Neural cell (in vitro differentiated cells): ENCODE measurements around the gene SLC35B1. TPM values are rescaled to one million over a fixed set of nuclear protein-coding genes. Genes with fewer than 3 reads are reported as not detected.

Source experiments
- H2AFZ ChIP-seq: fragments of 200-600, 300-800 bp; sonication (generic), shearing (Covaris generic); 2 replicates; pipeline ENCODE4 v1.6.0; 2014; ENCODE audit warnings: low read depth, mild to moderate bottlenecking, antibody characterized with exemption, low read length, moderate library complexity
- H3F3A ChIP-seq: fragments of 200-600 bp; shearing (Covaris generic); 2 replicates; pipeline ENCODE4 v1.6.1; 2016; ENCODE audit warnings: mild to moderate bottlenecking, moderate library complexity, mixed read lengths, antibody characterized with exemption, low read length; ENCODE audit not compliant: insufficient read depth, poor library complexity, severe bottlenecking
- H3K27ac ChIP-seq: fragments of 200-600, 300-800 bp; sonication (generic), shearing (Covaris generic); 2 replicates; pipeline ENCODE4 v1.5.1; 2014; ENCODE audit warnings: mild to moderate bottlenecking, low read length, moderate library complexity
- H3K27me3 ChIP-seq: fragments of 300-800, 200-600 bp; sonication (generic), shearing (Covaris generic); 2 replicates; pipeline ENCODE4 v1.6.0; 2014; ENCODE audit warnings: mild to moderate bottlenecking, low read depth, low read length, moderate library complexity; ENCODE audit not compliant: insufficient read depth
- H3K36me3 ChIP-seq: fragments of 300-800, 200-600 bp; sonication (generic), shearing (Covaris generic); 2 replicates; pipeline ENCODE4 v1.5.1; 2014; ENCODE audit warnings: mild to moderate bottlenecking, antibody characterized with exemption, low read length, moderate library complexity; ENCODE audit not compliant: insufficient read depth
- H3K4me2 ChIP-seq: fragments of 300-800, 200-600 bp; sonication (generic), shearing (Covaris generic); 2 replicates; pipeline ENCODE4 v1.6.0; 2014; ENCODE audit warnings: mild to moderate bottlenecking, low read length
- H3K4me3 ChIP-seq: fragments of 300-800, 200-600 bp; sonication (generic), shearing (Covaris generic); 2 replicates; pipeline ENCODE4 v1.5.1; 2014; ENCODE audit warnings: mild to moderate bottlenecking, low read length, moderate library complexity
- H3K79me2 ChIP-seq: fragments of 200-600 bp; shearing (Covaris generic); replicated peaks from 2 replicates; pipeline ENCODE4 v1.6.0; 2014; ENCODE audit warnings: mild to moderate bottlenecking, low read length, moderate library complexity; ENCODE audit not compliant: insufficient read depth
- H3K9ac ChIP-seq: fragments of 300-800, 200-600 bp; sonication (generic), shearing (Covaris generic); 2 replicates; pipeline ENCODE4 v1.6.1; 2016; ENCODE audit warnings: mild to moderate bottlenecking, low read length, mixed read lengths
- H3K9me2 ChIP-seq: fragments of 200-600 bp; shearing (Covaris generic); 2 replicates; pipeline ENCODE4 v1.6.1; 2016; ENCODE audit warnings: mild to moderate bottlenecking, low read length, mixed read lengths; ENCODE audit not compliant: insufficient read depth
- H3K9me3 ChIP-seq: fragments of 200-600, 300-800 bp; sonication (generic), shearing (Covaris generic); 2 replicates; pipeline ENCODE4 v1.6.1; 2016; ENCODE audit warnings: mild to moderate bottlenecking, mixed run types, low read length, moderate library complexity, mixed read lengths
- H4K20me1 ChIP-seq: fragments of 200-600 bp; shearing (Covaris generic); 2 replicates; pipeline ENCODE4 v1.6.1; 2016; ENCODE audit warnings: mild to moderate bottlenecking, mixed run types; ENCODE audit not compliant: insufficient read depth
- EP300 ChIP-seq: fragments of 450-650 bp; conservative IDR thresholded peaks from 2 replicates; pipeline ENCODE4 v1.6.1; 2014; ENCODE audit warnings: antibody characterized with exemption, mild to moderate bottlenecking, moderate library complexity; ENCODE audit not compliant: poor library complexity, severe bottlenecking
- EZH2 ChIP-seq: fragments of 200-600, 300-800 bp; shearing (Covaris generic), sonication (generic); IDR thresholded peaks from 2 replicates; pipeline ENCODE4 v1.6.1; 2014; ENCODE audit warnings: antibody characterized with exemption, low read length, borderline replicate concordance, mild to moderate bottlenecking; ENCODE audit not compliant: insufficient read depth, poor library complexity, severe bottlenecking
- MXI1 ChIP-seq: fragments of 450-650 bp; conservative IDR thresholded peaks from 2 replicates; pipeline ENCODE4 v1.6.1; 2014; ENCODE audit warnings: antibody characterized with exemption, mild to moderate bottlenecking; ENCODE audit not compliant: poor library complexity, severe bottlenecking
- POLR2AphosphoS5 ChIP-seq: IDR thresholded peaks from 2 replicates; pipeline ENCODE4 v1.6.1; 2012
- RAD21 ChIP-seq: fragments of 450-650 bp; conservative IDR thresholded peaks from 2 replicates; pipeline ENCODE4 v1.6.1; 2014; ENCODE audit warnings: antibody characterized with exemption, mild to moderate bottlenecking, moderate library complexity
- SMC3 ChIP-seq: fragments of 450-650 bp; conservative IDR thresholded peaks from 2 replicates; pipeline ENCODE4 v1.6.1; 2014; ENCODE audit warnings: antibody characterized with exemption, mild to moderate bottlenecking, moderate library complexity; ENCODE audit not compliant: poor library complexity
- TAF1 ChIP-seq: IDR thresholded peaks from 2 replicates; pipeline ENCODE4 v1.6.1; 2012; ENCODE audit warnings: low read depth
- polyA plus RNA-seq: library from polyadenylated mRNA; depleted of rRNA; stranded (reverse); fragments of >200 nt; gene quantifications from 2 replicates; pipeline ENCODE4 v1.2.3, GENCODE V29; 2014
- TF ChIP-seq, protein P1 (sequence below): fragments of 450-650 bp; IDR thresholded peaks from 2 replicates; pipeline ENCODE4 v1.5.1; 2014; ENCODE audit warnings: antibody characterized with exemption, mild to moderate bottlenecking, moderate library complexity; ENCODE audit not compliant: poor library complexity, severe bottlenecking
- TF ChIP-seq, protein P2 (sequence below): IDR thresholded peaks from 2 replicates; pipeline ENCODE4 v1.6.1; 2012; ENCODE audit warnings: borderline replicate concordance

Gene SLC35B1
- polyA plus RNA-seq, 1 donor from 2014 or later, result 120 TPM

GRCh38 chr17:49748791-49749190, 41.0 kb upstream of the SLC35B1 start:
- Histone ChIP-seq H2AFZ (no peak overlapping the region), H3K27ac (no peak overlapping the region), H3K9me2 (no peaks in the 10 kb centered on the region), H3K36me3 (no peaks in the 10 kb centered on the region), H3K9ac (no peak overlapping the region), H3K4me3 (no peak overlapping the region), H3K27me3 (no peaks in the 10 kb centered on the region), H3K79me2 (peaks cover 3% of the 10 kb centered on the region), H4K20me1 (no peaks in the 10 kb centered on the region), H3K4me2 (no peak overlapping the region), H3F3A (no peaks in the 10 kb centered on the region), H3K9me3 (no peaks in the 10 kb centered on the region)
- TF ChIP-seq, protein P1, sequence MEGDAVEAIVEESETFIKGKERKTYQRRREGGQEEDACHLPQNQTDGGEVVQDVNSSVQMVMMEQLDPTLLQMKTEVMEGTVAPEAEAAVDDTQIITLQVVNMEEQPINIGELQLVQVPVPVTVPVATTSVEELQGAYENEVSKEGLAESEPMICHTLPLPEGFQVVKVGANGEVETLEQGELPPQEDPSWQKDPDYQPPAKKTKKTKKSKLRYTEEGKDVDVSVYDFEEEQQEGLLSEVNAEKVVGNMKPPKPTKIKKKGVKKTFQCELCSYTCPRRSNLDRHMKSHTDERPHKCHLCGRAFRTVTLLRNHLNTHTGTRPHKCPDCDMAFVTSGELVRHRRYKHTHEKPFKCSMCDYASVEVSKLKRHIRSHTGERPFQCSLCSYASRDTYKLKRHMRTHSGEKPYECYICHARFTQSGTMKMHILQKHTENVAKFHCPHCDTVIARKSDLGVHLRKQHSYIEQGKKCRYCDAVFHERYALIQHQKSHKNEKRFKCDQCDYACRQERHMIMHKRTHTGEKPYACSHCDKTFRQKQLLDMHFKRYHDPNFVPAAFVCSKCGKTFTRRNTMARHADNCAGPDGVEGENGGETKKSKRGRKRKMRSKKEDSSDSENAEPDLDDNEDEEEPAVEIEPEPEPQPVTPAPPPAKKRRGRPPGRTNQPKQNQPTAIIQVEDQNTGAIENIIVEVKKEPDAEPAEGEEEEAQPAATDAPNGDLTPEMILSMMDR, result no peak
- TF ChIP-seq POLR2AphosphoS5 (no peak), EZH2 (no peak), RAD21 (no peak), EP300 (no peak), SMC3 (no peak), MXI1 (no peak), TAF1 (no peak)
- TF ChIP-seq, protein P2, sequence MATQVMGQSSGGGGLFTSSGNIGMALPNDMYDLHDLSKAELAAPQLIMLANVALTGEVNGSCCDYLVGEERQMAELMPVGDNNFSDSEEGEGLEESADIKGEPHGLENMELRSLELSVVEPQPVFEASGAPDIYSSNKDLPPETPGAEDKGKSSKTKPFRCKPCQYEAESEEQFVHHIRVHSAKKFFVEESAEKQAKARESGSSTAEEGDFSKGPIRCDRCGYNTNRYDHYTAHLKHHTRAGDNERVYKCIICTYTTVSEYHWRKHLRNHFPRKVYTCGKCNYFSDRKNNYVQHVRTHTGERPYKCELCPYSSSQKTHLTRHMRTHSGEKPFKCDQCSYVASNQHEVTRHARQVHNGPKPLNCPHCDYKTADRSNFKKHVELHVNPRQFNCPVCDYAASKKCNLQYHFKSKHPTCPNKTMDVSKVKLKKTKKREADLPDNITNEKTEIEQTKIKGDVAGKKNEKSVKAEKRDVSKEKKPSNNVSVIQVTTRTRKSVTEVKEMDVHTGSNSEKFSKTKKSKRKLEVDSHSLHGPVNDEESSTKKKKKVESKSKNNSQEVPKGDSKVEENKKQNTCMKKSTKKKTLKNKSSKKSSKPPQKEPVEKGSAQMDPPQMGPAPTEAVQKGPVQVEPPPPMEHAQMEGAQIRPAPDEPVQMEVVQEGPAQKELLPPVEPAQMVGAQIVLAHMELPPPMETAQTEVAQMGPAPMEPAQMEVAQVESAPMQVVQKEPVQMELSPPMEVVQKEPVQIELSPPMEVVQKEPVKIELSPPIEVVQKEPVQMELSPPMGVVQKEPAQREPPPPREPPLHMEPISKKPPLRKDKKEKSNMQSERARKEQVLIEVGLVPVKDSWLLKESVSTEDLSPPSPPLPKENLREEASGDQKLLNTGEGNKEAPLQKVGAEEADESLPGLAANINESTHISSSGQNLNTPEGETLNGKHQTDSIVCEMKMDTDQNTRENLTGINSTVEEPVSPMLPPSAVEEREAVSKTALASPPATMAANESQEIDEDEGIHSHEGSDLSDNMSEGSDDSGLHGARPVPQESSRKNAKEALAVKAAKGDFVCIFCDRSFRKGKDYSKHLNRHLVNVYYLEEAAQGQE, result no peak

- Histone ChIP-seq H4K20me1 (no peaks in the 10 kb centered on the region), H3K9me2 (no peaks in the 10 kb centered on the region), H3K79me2 (peaks cover 3% of the 10 kb centered on the region), H3K27ac (no peak overlapping the region), H2AFZ (no peak overlapping the region), H3K9me3 (no peaks in the 10 kb centered on the region), H3K9ac (no peak overlapping the region), H3K36me3 (no peaks in the 10 kb centered on the region), H3K4me3 (no peak overlapping the region), H3F3A (no peaks in the 10 kb centered on the region), H3K27me3 (no peaks in the 10 kb centered on the region), H3K4me2 (no peak overlapping the region)
- no peak for TF ChIP-seq POLR2AphosphoS5
- TF ChIP-seq, protein P2, result no peak
- TF ChIP-seq, protein P1, result no peak
- TF ChIP-seq RAD21, result no peak
- TF ChIP-seq SMC3, result no peak
- no peak for TF ChIP-seq TAF1
- TF ChIP-seq MXI1, result no peak
- TF ChIP-seq EP300, result no peak
- TF ChIP-seq EZH2, result no peak
Measured at GRCh38 chr17:49748223-49748622, 40.5 kb upstream of the SLC35B1 start.
